ENCODE results near the gene ACTR2.

The ACTR2 gene

DNA sequence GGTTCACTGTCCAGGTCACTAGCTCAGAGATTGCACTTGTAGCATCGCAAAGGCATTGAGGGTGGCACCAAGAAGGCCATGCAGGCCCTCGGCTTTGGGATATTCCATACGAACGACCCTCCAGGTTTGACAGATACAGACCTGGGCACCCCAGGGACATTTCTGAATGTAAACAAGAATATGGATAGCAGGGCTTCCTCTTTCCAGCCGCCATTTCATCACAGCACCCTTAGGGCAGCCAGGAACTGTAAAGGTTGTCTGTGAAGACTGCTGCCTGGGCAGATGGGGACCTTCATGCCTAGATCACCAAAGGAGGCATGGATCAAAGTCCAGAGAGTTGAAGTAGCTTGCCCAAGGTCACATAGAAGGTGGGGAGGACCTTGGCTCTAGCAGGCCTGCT, 70.5 kb downstream of the ACTR2 start:
- peaks cover 5 to 30% of the 10 kb centered on the region in 2 donors for H3K4me1 ChIP-seq (ENCODE audit: control insufficient read depth in 1 of 2, insufficient read depth in 2 of 2, low read length in 2 of 2)
- no peak overlapping the region for H3K27ac ChIP-seq (ENCODE audit: low read length)

DNA sequence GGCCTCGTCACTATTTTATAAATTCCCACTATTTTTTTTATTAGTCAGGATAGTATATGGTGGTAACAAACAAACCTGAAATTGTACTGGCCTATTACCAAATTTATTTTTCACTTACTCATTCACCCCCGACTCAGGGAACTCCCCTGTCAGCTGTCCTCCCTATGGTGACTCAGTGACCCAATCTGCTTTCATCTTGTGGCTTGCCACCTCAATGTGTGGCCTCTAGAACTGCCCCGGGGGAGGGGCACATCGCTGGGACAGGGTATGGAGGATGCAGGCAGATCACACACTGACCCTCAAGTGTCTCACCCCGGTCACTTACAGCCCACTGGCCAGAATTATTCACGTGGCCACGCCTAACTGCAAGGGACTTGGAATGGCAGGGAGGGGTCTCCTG, 71.6 kb downstream of the ACTR2 start:
- no peaks in the 10 kb centered on the region for H3K9me3 ChIP-seq (ENCODE audit: control insufficient read depth in 1 of 2, low read length in 2 of 2)
- H3K36me3 ChIP-seq (ENCODE audit: control insufficient read depth in 1 of 2, insufficient read depth in 2 of 2, low read length in 2 of 2) = no peaks in the 10 kb centered on the region
- H3K27me3 ChIP-seq (ENCODE audit: low read depth, low read length) = no peaks in the 10 kb centered on the region
- peak overlapping the region; percentile 58 for H3K27ac ChIP-seq (ENCODE audit: low read length)
- peaks cover 5 to 30% of the 10 kb centered on the region in 2 donors for H3K4me1 ChIP-seq (ENCODE audit: control insufficient read depth in 1 of 2, insufficient read depth in 2 of 2, low read length in 2 of 2)
- H3K4me3 ChIP-seq (ENCODE audit: low read depth in 1 of 2, low read length in 2 of 2) = no peak overlapping the region

More for the DNA sequence above, 70.5 kb downstream of the ACTR2 start:
- H3K36me3 ChIP-seq (ENCODE audit: control insufficient read depth in 1 of 2, insufficient read depth in 2 of 2, low read length in 2 of 2) = no peaks in the 10 kb centered on the region
- H3K4me3 ChIP-seq (ENCODE audit: low read depth in 1 of 2, low read length in 2 of 2) = no peak overlapping the region
- no peaks in the 10 kb centered on the region for H3K27me3 ChIP-seq (ENCODE audit: low read depth, low read length)
- no peaks in the 10 kb centered on the region for H3K9me3 ChIP-seq (ENCODE audit: control insufficient read depth in 1 of 2, low read length in 2 of 2)

DNA sequence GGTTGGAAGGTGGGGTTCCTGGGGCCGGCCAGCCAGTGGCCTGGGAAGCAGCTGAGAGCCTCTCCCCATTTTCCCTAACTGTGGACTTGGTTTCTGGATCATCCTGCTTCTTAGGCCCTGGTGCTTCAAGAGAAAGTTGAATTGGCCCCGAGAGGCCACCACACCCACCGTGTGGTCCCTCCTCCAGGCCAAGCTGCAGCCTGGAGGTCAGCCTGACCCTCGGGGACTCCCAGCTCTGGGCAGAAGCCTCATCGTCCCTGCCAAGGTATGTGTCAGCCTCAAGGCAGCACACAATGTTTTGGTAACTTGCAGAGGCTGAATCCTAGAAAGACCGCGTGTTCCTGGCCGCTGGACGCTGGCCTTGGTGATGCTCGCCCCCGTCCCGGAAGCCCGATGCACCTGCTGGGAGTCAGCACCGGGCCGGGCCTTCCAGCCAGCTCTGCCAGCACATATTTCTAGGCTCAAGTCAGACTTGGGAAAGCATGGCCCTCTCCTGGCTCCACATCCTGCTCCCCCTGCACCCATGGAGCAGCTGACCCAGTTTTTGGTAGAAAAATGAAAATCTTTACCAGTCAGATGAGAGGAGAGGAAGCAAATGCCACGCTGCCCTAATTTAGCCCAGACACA, 72.6 kb downstream of the ACTR2 start:
- Histone ChIP-seq H3K27ac (ENCODE audit: low read length) (peak overlapping the region; percentile 58), H3K4me3 (ENCODE audit: low read depth in 1 of 2, low read length in 2 of 2) (peak overlapping the region; percentile 1 to 21), H3K4me1 (ENCODE audit: control insufficient read depth in 1 of 2, insufficient read depth in 2 of 2, low read length in 2 of 2) (peaks cover 5 to 30% of the 10 kb centered on the region in 2 donors), H3K9me3 (ENCODE audit: control insufficient read depth in 1 of 2, low read length in 2 of 2) (no peaks in the 10 kb centered on the region), H3K36me3 (ENCODE audit: control insufficient read depth in 1 of 2, insufficient read depth in 2 of 2, low read length in 2 of 2) (no peaks in the 10 kb centered on the region), H3K27me3 (ENCODE audit: low read depth, low read length) (no peaks in the 10 kb centered on the region)

DNA sequence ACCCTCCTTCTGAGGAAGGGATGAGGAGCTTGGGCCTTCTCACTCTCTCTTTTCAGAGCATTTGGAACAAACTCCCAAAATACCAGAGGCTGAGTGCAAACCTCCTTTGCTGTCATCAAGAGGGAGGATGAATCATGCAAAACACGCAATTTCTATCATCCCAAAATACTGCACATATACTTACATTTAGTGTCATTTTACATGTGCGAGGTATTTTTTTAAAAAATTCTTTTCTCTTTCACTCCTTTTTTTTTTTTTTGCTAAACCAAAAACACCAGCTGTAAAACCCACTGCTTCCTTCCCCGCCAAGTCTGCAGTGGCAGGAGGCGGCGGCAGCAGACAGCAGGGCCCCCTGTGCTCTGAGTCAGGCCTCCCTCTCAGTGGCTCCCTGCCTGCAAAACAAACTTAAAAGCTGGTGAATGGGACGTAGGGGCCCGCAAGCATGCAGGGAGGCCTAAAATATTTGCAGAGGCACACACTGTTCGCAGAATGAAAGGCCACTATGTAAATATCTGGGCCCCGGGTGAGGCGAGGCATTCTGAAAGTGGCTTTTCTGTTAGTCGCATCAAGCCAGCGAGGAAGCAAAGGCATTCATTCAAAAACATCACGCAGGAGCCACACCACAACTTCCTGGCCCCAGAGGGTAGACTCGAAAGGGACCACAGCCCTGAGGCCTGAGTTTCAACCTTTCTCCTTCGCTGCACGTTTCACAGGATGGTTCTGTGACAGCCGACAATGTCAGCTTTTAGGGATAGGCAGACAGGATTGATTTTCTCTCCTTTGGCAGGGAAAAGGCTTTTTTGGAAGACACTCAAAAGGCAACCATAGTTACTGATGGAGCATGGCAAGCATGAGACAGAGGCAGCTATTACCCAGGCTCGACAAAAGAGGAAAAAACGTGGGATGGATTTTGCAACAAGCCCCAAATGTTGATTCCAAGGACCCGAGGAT, 73.4 kb downstream of the ACTR2 start:
- no peaks in the 10 kb centered on the region for H3K36me3 ChIP-seq (ENCODE audit: control insufficient read depth in 1 of 2, insufficient read depth in 2 of 2, low read length in 2 of 2)

DNA sequence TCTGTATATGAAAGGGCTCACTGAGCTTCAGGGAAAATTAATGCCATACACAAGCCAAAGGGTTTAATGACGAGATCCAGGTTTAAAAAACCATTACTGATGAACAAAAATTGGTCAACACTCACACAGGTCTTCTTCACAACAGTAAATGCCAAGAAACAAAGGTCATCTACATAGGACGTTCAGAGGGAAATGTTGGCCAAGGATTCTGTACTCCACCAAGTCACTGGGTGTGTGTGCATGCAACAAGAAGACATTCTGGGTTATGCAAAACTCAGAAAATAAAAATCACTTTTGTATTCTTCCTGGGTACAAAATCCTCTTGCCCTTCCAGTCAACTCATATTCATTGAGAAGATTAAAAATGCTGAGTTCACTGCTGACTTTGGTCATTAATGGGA, 78.3 kb downstream of the ACTR2 start:
- no peak overlapping the region for H3K4me3 ChIP-seq (ENCODE audit: low read depth in 1 of 2, low read length in 2 of 2)
- H3K27ac ChIP-seq (ENCODE audit: low read length) = no peak overlapping the region
- H3K4me1 ChIP-seq (ENCODE audit: control insufficient read depth in 1 of 2, insufficient read depth in 2 of 2, low read length in 2 of 2) = peaks cover 5 to 12% of the 10 kb centered on the region in 2 donors
- H3K27me3 ChIP-seq (ENCODE audit: low read depth, low read length) = no peaks in the 10 kb centered on the region
- no peaks in the 10 kb centered on the region for H3K36me3 ChIP-seq (ENCODE audit: control insufficient read depth in 1 of 2, insufficient read depth in 2 of 2, low read length in 2 of 2)
- H3K9me3 ChIP-seq (ENCODE audit: control insufficient read depth in 1 of 2, low read length in 2 of 2) = no peaks in the 10 kb centered on the region

More for the DNA sequence above, 73.4 kb downstream of the ACTR2 start:
- Histone ChIP-seq H3K27me3 (ENCODE audit: low read depth, low read length) (no peaks in the 10 kb centered on the region), H3K4me1 (ENCODE audit: control insufficient read depth in 1 of 2, insufficient read depth in 2 of 2, low read length in 2 of 2) (peaks cover 5 to 30% of the 10 kb centered on the region in 2 donors), H3K4me3 (ENCODE audit: low read depth in 1 of 2, low read length in 2 of 2) (peak overlapping the region; percentile 21 to 35), H3K9me3 (ENCODE audit: control insufficient read depth in 1 of 2, low read length in 2 of 2) (no peaks in the 10 kb centered on the region), H3K27ac (ENCODE audit: low read length) (peak overlapping the region; percentile 64)

DNA sequence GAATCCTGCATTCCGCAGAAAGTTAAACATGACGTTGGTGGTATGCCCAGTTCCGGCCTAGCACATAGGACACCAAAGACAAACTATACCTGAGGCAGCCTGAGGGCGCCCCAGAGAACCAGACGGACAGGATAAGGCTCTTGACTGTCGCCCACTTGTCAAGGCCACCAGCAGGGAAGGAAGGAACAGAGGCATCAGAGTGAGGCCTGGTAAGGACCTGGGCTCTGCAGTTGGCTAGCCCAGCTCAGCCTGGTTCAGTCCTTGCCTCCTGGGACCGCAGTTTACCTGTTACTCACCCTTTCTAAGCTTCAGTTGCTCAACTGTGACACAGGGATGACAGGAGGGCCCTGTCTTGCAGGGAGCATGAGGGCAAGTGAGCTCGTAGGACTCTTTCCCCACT, 82.1 kb downstream of the ACTR2 start:
- Histone ChIP-seq H3K27ac (ENCODE audit: low read length) (no peak overlapping the region), H3K36me3 (ENCODE audit: control insufficient read depth in 1 of 2, insufficient read depth in 2 of 2, low read length in 2 of 2) (peaks cover 3 to 28% of the 10 kb centered on the region in 2 donors), H3K27me3 (ENCODE audit: low read depth, low read length) (no peaks in the 10 kb centered on the region), H3K4me1 (ENCODE audit: control insufficient read depth in 1 of 2, insufficient read depth in 2 of 2, low read length in 2 of 2) (no peaks in the 10 kb centered on the region), H3K9me3 (ENCODE audit: control insufficient read depth in 1 of 2, low read length in 2 of 2) (no peaks in the 10 kb centered on the region), H3K4me3 (ENCODE audit: low read depth in 1 of 2, low read length in 2 of 2) (no peak overlapping the region)

DNA sequence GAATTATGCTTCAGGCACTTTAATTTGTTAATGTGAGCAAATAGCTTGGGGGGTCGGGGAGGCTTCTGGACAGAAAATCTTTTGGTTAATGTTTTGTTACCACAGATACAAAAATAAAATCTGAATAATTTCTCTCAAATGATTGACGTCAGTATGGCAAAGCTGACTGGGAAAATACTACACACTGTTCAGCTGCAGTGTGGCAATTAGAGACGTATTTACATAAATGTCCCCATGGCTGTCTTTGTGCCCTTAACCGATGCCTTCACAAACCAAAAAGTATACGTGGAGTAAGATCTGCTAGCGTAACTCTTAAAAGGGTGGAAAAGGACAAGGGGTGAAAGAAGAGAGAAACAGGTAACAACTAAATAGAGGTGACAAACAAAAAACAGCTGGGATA, 83.4 kb downstream of the ACTR2 start:
- Histone ChIP-seq H3K4me1 (ENCODE audit: control insufficient read depth in 1 of 2, insufficient read depth in 2 of 2, low read length in 2 of 2) (peaks cover 0 to under 1% of the 10 kb centered on the region in 2 donors), H3K4me3 (ENCODE audit: low read depth in 1 of 2, low read length in 2 of 2) (no peak overlapping the region), H3K9me3 (ENCODE audit: control insufficient read depth in 1 of 2, low read length in 2 of 2) (no peaks in the 10 kb centered on the region), H3K36me3 (ENCODE audit: control insufficient read depth in 1 of 2, insufficient read depth in 2 of 2, low read length in 2 of 2) (peaks cover 4 to 35% of the 10 kb centered on the region in 2 donors), H3K27ac (ENCODE audit: low read length) (no peak overlapping the region), H3K27me3 (ENCODE audit: low read depth, low read length) (no peaks in the 10 kb centered on the region)

DNA sequence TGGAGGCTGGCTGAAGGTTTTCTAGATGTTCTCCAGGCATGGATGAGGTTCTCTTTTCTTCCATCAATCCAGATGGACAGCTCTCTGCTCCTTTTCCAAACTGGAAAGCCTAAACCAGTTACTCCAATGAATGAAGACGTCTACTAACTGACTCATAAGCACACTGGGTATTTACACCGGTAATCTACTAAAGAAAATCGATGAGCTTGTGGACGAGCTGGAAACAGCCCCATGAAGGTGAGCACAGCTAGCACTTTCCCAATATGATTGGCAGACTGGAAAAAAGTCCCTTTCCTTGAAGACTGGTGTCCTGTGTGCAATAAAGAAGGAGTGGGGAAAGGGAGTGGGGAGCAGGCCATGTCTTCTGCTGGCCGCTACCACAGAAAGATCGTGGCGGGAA, 84.0 kb downstream of the ACTR2 start:
- H3K27ac ChIP-seq (ENCODE audit: low read length) = no peak overlapping the region
- no peaks in the 10 kb centered on the region for H3K9me3 ChIP-seq (ENCODE audit: control insufficient read depth in 1 of 2, low read length in 2 of 2)
- H3K36me3 ChIP-seq (ENCODE audit: control insufficient read depth in 1 of 2, insufficient read depth in 2 of 2, low read length in 2 of 2) = peaks cover 9 to 40% of the 10 kb centered on the region in 2 donors
- peaks cover 0 to 6% of the 10 kb centered on the region in 2 donors for H3K4me1 ChIP-seq (ENCODE audit: control insufficient read depth in 1 of 2, insufficient read depth in 2 of 2, low read length in 2 of 2)
- no peaks in the 10 kb centered on the region for H3K27me3 ChIP-seq (ENCODE audit: low read depth, low read length)
- H3K4me3 ChIP-seq (ENCODE audit: low read depth in 1 of 2, low read length in 2 of 2) = no peak overlapping the region

DNA sequence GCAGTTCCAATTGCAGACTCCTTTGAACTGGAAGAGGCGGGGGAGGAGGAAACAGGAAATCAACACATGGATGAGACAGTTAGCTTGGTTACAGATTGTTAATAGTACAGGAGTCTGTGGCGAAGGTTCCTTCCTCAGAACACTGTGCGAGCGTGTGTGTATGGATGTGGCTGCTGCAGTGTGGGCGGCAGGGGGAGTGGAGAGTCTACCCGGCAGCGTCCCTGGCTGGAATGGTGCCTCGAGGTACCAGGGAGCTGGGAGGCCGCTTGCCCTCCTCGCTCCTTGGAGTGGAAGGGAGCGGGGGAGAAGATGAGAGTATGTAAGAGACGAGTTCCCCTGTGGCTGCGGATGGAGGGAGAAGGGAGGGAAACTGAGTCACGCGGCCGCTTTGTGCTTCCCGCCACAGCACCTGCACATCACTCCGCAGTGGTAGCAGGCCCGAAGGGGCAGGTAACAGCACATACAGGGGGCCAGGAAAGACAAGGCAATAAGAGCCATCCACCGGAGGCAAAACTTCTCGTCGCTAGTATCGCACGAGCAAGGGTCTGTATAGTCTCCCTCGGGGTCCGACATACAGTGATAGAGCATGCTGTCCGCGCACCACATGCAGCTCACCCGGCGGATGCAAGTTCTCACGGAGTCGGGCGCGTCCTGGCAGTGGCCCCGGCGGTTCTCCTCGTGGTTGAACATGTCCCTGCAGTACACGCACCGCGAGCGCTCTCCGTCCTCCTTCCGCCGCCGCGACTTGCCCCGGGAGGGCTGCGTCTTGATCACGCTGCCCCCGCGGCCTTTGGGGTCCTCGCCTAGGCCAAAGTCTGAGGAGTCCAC, 85.7 kb downstream of the ACTR2 start:
- peaks cover 0 to 7% of the 10 kb centered on the region in 2 donors for H3K4me1 ChIP-seq (ENCODE audit: control insufficient read depth in 1 of 2, insufficient read depth in 2 of 2, low read length in 2 of 2)
- H3K36me3 ChIP-seq (ENCODE audit: control insufficient read depth in 1 of 2, insufficient read depth in 2 of 2, low read length in 2 of 2) = peaks cover 12 to 40% of the 10 kb centered on the region in 2 donors
- H3K9me3 ChIP-seq (ENCODE audit: control insufficient read depth in 1 of 2, low read length in 2 of 2) = no peaks in the 10 kb centered on the region
- no peak overlapping the region for H3K27ac ChIP-seq (ENCODE audit: low read length)
- no peaks in the 10 kb centered on the region for H3K27me3 ChIP-seq (ENCODE audit: low read depth, low read length)
- H3K4me3 ChIP-seq (ENCODE audit: low read depth in 1 of 2, low read length in 2 of 2) = no peak overlapping the region

DNA sequence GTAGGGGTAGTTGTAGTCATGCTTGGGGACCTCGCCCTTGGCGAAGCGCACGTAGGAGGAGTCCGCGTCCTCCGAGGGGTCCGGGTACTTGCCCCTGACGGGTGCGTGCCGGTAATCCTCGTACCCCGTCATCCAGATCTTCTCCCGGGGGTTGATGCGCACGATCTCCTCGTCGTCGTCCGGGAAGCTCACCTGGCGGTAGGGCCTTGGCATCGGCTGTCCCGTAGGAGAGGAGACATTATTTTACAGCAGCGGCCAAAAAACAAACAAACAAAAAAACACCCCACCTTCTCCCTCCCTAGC, 86.3 kb downstream of the ACTR2 start:
- H3K9me3 ChIP-seq (ENCODE audit: control insufficient read depth in 1 of 2, low read length in 2 of 2) = no peaks in the 10 kb centered on the region
- no peak overlapping the region for H3K4me3 ChIP-seq (ENCODE audit: low read depth in 1 of 2, low read length in 2 of 2)
- peaks cover 0 to 7% of the 10 kb centered on the region in 2 donors for H3K4me1 ChIP-seq (ENCODE audit: control insufficient read depth in 1 of 2, insufficient read depth in 2 of 2, low read length in 2 of 2)
- no peak overlapping the region for H3K27ac ChIP-seq (ENCODE audit: low read length)
- peaks cover 12 to 40% of the 10 kb centered on the region in 2 donors for H3K36me3 ChIP-seq (ENCODE audit: control insufficient read depth in 1 of 2, insufficient read depth in 2 of 2, low read length in 2 of 2)
- no peaks in the 10 kb centered on the region for H3K27me3 ChIP-seq (ENCODE audit: low read depth, low read length)

Measured in muscle layer of duodenum (tissue), 2 donors.